ENCODE results near the gene CAPN12.
"Not testable (repeated sequence)": the region's sequence is repeated elsewhere in the genome, so short reads cannot be mapped to it uniquely, and the experiment has no call there.

DNA sequence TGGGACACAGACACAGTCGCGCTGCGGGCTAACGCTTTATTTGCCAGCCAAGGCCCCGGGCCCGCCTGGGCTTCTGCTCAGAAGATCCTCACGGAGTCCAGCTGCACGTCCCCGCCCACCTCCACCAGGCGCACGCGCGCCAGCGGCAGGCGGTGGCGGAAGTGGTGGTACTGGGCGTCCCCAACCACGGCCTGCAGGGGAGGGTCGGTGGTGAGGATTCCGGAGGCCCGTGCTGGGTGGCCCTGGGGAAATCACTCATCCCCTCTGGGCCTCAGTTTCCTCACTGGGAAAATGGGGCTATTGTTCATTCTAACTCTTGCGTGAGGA, 26.6 kb upstream of the CAPN12 start:
- TF ChIP-seq, protein P1, sequence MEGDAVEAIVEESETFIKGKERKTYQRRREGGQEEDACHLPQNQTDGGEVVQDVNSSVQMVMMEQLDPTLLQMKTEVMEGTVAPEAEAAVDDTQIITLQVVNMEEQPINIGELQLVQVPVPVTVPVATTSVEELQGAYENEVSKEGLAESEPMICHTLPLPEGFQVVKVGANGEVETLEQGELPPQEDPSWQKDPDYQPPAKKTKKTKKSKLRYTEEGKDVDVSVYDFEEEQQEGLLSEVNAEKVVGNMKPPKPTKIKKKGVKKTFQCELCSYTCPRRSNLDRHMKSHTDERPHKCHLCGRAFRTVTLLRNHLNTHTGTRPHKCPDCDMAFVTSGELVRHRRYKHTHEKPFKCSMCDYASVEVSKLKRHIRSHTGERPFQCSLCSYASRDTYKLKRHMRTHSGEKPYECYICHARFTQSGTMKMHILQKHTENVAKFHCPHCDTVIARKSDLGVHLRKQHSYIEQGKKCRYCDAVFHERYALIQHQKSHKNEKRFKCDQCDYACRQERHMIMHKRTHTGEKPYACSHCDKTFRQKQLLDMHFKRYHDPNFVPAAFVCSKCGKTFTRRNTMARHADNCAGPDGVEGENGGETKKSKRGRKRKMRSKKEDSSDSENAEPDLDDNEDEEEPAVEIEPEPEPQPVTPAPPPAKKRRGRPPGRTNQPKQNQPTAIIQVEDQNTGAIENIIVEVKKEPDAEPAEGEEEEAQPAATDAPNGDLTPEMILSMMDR (IDR thresholded peaks at IDR 0.05 in 2 of 3, conservative IDR thresholded peaks at IDR 0.05 in 1 of 3; ENCODE audit: borderline replicate concordance in 1 of 3, insufficient read depth in 1 of 3, low read depth in 2 of 3, low read length in 2 of 3), result not testable (repeated sequence)
- not testable (repeated sequence) for TF ChIP-seq SP1 (IDR thresholded peaks at IDR 0.05; ENCODE audit: low read depth); ELF1 (IDR thresholded peaks at IDR 0.05; ENCODE audit: borderline replicate concordance, low read depth); POLR2AphosphoS5 (IDR thresholded peaks at IDR 0.05; ENCODE audit: low read depth, low read length)
- TF ChIP-seq, protein P2, sequence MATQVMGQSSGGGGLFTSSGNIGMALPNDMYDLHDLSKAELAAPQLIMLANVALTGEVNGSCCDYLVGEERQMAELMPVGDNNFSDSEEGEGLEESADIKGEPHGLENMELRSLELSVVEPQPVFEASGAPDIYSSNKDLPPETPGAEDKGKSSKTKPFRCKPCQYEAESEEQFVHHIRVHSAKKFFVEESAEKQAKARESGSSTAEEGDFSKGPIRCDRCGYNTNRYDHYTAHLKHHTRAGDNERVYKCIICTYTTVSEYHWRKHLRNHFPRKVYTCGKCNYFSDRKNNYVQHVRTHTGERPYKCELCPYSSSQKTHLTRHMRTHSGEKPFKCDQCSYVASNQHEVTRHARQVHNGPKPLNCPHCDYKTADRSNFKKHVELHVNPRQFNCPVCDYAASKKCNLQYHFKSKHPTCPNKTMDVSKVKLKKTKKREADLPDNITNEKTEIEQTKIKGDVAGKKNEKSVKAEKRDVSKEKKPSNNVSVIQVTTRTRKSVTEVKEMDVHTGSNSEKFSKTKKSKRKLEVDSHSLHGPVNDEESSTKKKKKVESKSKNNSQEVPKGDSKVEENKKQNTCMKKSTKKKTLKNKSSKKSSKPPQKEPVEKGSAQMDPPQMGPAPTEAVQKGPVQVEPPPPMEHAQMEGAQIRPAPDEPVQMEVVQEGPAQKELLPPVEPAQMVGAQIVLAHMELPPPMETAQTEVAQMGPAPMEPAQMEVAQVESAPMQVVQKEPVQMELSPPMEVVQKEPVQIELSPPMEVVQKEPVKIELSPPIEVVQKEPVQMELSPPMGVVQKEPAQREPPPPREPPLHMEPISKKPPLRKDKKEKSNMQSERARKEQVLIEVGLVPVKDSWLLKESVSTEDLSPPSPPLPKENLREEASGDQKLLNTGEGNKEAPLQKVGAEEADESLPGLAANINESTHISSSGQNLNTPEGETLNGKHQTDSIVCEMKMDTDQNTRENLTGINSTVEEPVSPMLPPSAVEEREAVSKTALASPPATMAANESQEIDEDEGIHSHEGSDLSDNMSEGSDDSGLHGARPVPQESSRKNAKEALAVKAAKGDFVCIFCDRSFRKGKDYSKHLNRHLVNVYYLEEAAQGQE (IDR thresholded peaks at IDR 0.05; ENCODE audit: low read depth), result not testable (repeated sequence)
